ENCODE data around the gene FAM20A.
"Not testable (repeated sequence)": the region's sequence is repeated elsewhere in the genome, so short reads cannot be mapped to it uniquely, and the experiment has no call there.

The FAM20A gene

GRCh38 chr17:68492394-68493054 is 108.6 kb downstream of the FAM20A start:
- not testable (repeated sequence) for DNase-seq (ENCODE audit: low read depth in 2 of 2)

- DNase-seq (ENCODE audit: low read depth in 2 of 2): no peak
Measured at GRCh38 chr17:68491381-68492231, 109.6 kb downstream of the FAM20A start.

- no peak for DNase-seq (ENCODE audit: low read depth in 2 of 2)
Measured at GRCh38 chr17:68489919-68490318, 111.2 kb downstream of the FAM20A start.
